HG03064 (cell line): ENCODE measurements around the gene SEC61A2.
"Not testable (repeated sequence)": the region's sequence is repeated elsewhere in the genome, so short reads cannot be mapped to it uniquely, and the experiment has no call there.

Experiments
- ATAC-seq: cut with Tn5 transposase; IDR thresholded peaks from one replicate; pipeline ENCODE4 v1.9.1; 2021; ENCODE audit warnings: low read depth; ENCODE audit not compliant: unreplicated experiment

SEC61A2 gene

GRCh38 chr10:12129222-12130111, at the start of gene SEC61A2:
SEC61A2 (plus strand) TSS chr10:12129677; CDS start chr10:12129788, 111 bp downstream.
- peak; percentile 81 for ATAC-seq

- no peak for ATAC-seq
Observed at GRCh38 chr10:12081470-12081869, 48.0 kb upstream of the SEC61A2 start.

- ATAC-seq = no peak
Observed at GRCh38 chr10:12081879-12082557, 47.5 kb upstream of the SEC61A2 start.

- no peak for ATAC-seq
Observed at GRCh38 chr10:12088919-12089318, 40.6 kb upstream of the SEC61A2 start.

GRCh38 chr10:12091421-12091820, 38.1 kb upstream of the SEC61A2 start:
- ATAC-seq = no peak

- ATAC-seq = not testable (repeated sequence)
Observed at GRCh38 chr10:12097361-12097760, 32.1 kb upstream of the SEC61A2 start.

GRCh38 chr10:12097791-12098190, 31.7 kb upstream of the SEC61A2 start:
- ATAC-seq = no peak

- ATAC-seq = no peak
Observed at GRCh38 chr10:12098966-12099365, 30.5 kb upstream of the SEC61A2 start.

- no peak for ATAC-seq
Observed at GRCh38 chr10:12103802-12104201, 25.7 kb upstream of the SEC61A2 start.

- no peak for ATAC-seq
Observed at GRCh38 chr10:12107781-12108180, 21.7 kb upstream of the SEC61A2 start.

- ATAC-seq = no peak
Observed at GRCh38 chr10:12109286-12109685, 20.2 kb upstream of the SEC61A2 start.

- ATAC-seq = no peak
Observed at GRCh38 chr10:12111528-12111927, 17.9 kb upstream of the SEC61A2 start.

- no peak for ATAC-seq
Observed at GRCh38 chr10:12113627-12114026, 15.8 kb upstream of the SEC61A2 start.

- peak; percentile 27 for ATAC-seq
Observed at GRCh38 chr10:12121673-12122072, 7.8 kb upstream of the SEC61A2 start.

GRCh38 chr10:12130237-12130872, 878 bp downstream of the SEC61A2 start:
- peak; percentile 49 for ATAC-seq

GRCh38 chr10:12135631-12136030, 6.2 kb downstream of the SEC61A2 start:
- ATAC-seq = no peak

- ATAC-seq = no peak
Observed at GRCh38 chr10:12140038-12140437, 10.6 kb downstream of the SEC61A2 start.

GRCh38 chr10:12144538-12144937, 15.1 kb downstream of the SEC61A2 start:
- ATAC-seq = no peak

GRCh38 chr10:12150163-12150562, 20.7 kb downstream of the SEC61A2 start:
- no peak for ATAC-seq

GRCh38 chr10:12154516-12154915, 25.0 kb downstream of the SEC61A2 start:
- no peak for ATAC-seq
